Stimulated activated CD4-positive, alpha-beta T cell treated with anti-CD3 and anti-CD28 coated beads, Interleukin-1b, Interleukin-23, amount 100 ng/mL, for 1 hour (primary cell): ENCODE measurements around the gene SRRM5.
"Not testable (repeated sequence)": the region's sequence is repeated elsewhere in the genome, so short reads cannot be mapped to it uniquely, and the experiment has no call there.

Experiments used
- DNase-seq, 2 donors: peaks; one replicate each; pipeline ENCODE4 v3.0.0-alpha.2; 2020; ENCODE audit warnings: low read depth in 2 of 2

SRRM5 gene

GRCh38 chr19:43591904-43592772 is 19.8 kb upstream of the SRRM5 start:
- no peak for DNase-seq

- DNase-seq = no peak
These were observed 19.0 kb upstream of the SRRM5 start for GRCh38 chr19:43592800-43593350.

GRCh38 chr19:43594081-43594697 is 17.7 kb upstream of the SRRM5 start:
- DNase-seq = no peak

- DNase-seq = peak; percentile 23 to 39
These were observed 16.9 kb upstream of the SRRM5 start for GRCh38 chr19:43594710-43595604.

DNA sequence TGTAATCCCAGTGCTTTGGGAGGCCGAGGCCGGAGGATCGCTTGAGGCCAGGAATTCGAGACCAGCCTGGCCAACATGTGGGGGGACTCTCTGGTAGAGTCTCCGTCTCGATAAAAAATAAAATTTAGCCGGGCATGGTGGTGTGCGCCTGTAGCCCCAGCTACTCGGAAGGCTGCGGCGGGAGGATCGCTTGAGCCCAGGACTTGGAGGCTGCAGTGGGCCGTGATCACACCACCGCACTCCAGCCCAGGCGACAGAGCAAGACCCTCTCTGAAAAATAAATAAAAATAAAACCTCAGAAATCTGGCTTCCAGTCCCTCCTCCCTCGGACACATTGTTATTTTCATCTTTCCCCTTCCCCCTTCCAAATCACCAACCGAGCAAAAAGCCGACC is 16.3 kb upstream of the SRRM5 start:
- no peak for DNase-seq

GRCh38 chr19:43595999-43596841 is 15.7 kb upstream of the SRRM5 start, which contains the start of the genes IRGQ and ZNF576:
Gene IRGQ, minus strand, starts transcription at chr19:43596134. Its CDS starts 796 bp downstream, at chr19:43595338.
Gene ZNF576, plus strand, starts transcription at chr19:43596595. Its CDS starts 514 bp downstream, at chr19:43597109.
- DNase-seq = peak; percentile 99

- DNase-seq = no peak
These were observed 14.9 kb upstream of the SRRM5 start for GRCh38 chr19:43596842-43597461.

DNA sequence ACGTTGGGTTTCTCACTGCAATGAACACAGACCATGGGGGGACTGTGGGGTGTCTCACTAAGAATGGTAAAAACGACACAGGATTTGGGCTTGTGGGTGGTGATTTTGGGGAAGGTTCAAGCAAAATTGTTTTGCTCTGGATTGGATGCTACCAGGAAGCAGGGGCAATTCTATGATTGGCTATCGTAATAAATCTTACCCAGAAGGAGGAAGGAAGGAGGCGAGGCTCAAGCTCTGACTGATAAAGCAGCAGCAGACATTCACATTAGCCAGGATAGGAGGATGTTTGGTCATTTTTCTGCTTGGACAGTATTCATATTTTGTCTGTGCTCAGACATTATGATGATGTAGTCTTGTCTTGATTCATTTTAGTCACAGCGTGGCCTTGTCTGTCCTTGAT is 14.0 kb upstream of the SRRM5 start:
- no peak for DNase-seq

DNA sequence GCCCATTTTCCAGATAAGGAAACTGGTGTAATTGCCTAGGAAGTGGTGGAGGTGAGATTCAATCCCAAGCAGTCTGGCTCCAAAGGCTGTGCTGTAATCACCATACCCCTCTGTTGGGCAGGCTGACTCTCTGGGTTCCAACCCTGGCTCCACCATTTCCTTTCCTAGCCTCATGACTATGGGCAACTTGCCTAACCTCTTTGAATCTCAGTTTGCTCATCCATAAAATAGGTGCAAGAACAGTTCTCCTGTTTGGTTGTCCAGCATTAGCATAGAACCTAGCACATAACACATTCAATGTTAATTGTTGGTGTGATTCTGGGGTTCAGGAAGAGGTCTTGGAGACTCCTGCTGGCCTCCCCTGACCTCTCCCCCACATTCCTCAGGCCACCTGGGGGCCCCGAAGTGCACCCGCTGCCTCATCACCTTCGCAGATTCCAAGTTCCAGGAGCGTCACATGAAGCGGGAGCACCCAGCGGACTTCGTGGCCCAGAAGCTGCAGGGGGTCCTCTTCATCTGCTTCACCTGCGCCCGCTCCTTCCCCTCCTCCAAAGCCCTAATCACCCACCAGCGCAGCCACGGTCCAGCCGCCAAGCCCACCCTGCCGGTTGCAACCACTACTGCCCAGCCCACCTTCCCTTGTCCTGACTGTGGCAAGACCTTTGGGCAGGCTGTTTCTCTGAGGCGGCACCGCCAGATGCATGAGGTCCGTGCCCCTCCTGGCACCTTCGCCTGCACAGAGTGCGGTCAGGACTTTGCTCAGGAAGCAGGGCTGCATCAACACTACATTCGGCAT is 13.2 kb upstream of the SRRM5 start:
- no peak for DNase-seq

GRCh38 chr19:43599635-43600295 is 12.1 kb upstream of the SRRM5 start:
- DNase-seq = no peak

DNA sequence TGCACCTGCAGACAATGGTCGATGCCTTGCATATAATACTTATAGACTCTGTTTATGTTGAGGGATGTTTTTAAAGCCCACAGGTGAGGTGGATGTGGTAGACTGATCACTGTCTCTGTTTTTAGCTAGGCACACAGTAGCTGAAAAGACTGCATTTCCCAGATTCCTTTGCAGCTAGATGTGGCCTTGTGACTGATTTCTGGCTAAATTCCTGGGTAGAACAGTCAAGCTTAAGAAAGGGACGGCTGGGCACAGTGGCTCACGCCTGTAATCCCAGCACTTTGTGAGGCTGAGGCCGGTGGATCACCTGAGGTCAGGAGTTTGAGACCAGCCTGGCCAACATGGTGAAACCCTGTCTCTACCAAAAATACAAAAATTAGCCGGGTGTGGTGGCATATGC is 11.6 kb upstream of the SRRM5 start:
- DNase-seq = not testable (repeated sequence)

DNA sequence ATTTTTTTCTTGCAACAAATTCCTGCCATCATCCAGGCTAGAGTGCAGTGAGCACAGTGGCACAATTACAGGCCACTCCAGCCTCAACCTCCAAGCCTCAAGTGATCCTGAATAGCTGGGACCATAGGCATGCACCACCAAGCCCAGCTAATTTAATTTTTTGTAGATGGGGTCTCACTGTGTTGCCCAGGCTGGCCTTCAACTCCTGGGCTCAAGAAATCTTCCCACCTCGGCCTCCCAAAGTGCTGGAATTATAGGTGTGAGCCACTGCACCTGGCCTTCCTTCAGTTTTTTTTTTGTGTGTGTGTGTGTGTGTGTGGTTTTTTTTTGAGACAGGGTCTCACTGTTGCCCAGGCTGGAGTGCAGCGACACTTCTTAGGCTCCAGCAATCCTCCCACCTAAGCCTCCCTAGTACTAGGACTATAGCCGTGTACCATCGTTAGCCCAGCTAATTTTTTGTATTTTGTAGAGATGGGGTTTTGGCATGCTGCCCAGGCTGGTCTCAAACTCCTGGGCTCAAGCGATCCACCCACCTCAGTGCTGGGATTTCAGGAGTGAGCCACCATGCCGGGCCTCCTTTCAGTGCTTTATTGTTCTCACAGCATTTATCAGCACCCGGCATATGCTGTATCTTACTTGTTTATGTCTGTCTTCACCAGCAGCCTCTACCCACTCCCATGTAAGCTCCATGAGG is 5.9 kb upstream of the SRRM5 start:
- no peak for DNase-seq

DNA sequence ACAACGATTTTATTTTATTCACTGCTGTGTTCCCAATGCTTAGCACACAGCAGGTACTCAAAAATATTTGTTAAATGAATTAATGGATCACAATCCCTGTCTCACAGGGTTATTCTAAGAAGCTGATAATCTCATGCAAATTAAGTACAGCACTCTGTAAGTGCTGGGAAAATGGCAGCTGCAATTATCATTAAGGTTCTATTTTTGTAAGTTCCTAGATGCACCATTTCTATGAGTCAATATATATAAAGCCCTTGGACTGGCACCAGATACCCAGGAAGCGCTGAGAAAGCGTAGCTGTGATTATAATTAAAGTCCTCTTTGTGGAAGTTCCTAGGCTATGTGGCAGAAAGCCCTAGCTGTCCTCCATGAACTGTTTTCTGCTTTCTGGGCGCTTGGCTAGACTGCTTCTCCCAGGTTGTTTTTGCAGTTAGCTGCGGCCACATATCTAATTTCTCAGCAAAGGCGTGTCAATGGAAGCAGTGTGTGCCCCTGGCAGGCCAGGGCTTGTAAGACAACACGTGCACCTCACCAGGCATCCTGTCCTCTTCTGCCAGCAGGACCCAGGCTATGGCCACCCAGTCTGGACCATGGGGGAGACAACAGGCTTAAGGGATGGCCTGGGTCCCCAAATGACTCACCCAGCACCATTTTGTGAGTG is 5.2 kb upstream of the SRRM5 start:
- DNase-seq = no peak

- no peak for DNase-seq
These were observed 4.4 kb upstream of the SRRM5 start for GRCh38 chr19:43607238-43608205.

- no peak for DNase-seq
These were observed 2.0 kb upstream of the SRRM5 start for GRCh38 chr19:43609872-43610271.

- DNase-seq = no peak
These were observed 1.4 kb upstream of the SRRM5 start for GRCh38 chr19:43610493-43610892.

DNA sequence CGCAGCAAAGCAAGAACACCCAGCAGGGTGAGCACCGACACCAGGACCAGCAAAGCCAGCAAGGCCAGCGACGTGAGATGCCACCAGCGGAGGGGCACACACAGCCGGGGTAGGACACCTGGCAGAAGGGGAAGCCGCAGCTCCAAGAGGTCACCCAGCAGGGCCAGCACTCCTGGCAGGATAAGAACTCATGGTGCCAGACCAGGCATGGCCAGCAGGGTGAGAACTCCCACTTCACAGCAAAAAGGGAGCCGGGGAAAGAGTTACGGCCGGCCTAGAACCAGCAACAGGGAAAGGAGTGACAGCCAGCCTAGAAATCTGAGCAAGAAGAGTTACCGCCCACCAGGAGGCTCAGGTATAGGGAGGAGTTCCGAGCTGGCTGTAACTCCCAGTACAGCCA is 486 bp downstream of the SRRM5 start:
- DNase-seq = no peak
